WI38 (cell line): ENCODE data around the gene DHX30.

Source experiments
- H3K4me3 ChIP-seq: 2 replicates; pipeline ENCODE4 v1.5.1; 2011; ENCODE audit warnings: low read depth, mild to moderate bottlenecking, control low read depth, low read length
- CTCF ChIP-seq: IDR thresholded peaks from 2 replicates; pipeline ENCODE4 v1.5.1; 2012; ENCODE audit warnings: low read depth, mild to moderate bottlenecking, control low read depth, low read length

The DHX30 gene

GRCh38 chr3:47888986-47889757, 86.2 kb downstream of the DHX30 start:
- no peak overlapping the region for H3K4me3 ChIP-seq
- TF ChIP-seq CTCF, result no peak

- H3K4me3 ChIP-seq, result no peak overlapping the region
- no peak for TF ChIP-seq CTCF
Measured at GRCh38 chr3:47890126-47890827, 87.3 kb downstream of the DHX30 start.

GRCh38 chr3:47890828-47891612, 88.1 kb downstream of the DHX30 start:
- no peak for TF ChIP-seq CTCF
- H3K4me3 ChIP-seq, result no peak overlapping the region

GRCh38 chr3:47891613-47892005, 88.7 kb downstream of the DHX30 start:
- TF ChIP-seq CTCF, result no peak

GRCh38 chr3:47892286-47893040, 89.5 kb downstream of the DHX30 start:
- no peak overlapping the region for H3K4me3 ChIP-seq
- no peak for TF ChIP-seq CTCF

More at GRCh38 chr3:47891613-47892005, 88.7 kb downstream of the DHX30 start:
- H3K4me3 ChIP-seq, result no peak overlapping the region

GRCh38 chr3:47895241-47895640, 92.3 kb downstream of the DHX30 start:
- H3K4me3 ChIP-seq, result no peak overlapping the region
- no peak for TF ChIP-seq CTCF
